Measurements from ENCODE around the gene COPRS.

DNA sequence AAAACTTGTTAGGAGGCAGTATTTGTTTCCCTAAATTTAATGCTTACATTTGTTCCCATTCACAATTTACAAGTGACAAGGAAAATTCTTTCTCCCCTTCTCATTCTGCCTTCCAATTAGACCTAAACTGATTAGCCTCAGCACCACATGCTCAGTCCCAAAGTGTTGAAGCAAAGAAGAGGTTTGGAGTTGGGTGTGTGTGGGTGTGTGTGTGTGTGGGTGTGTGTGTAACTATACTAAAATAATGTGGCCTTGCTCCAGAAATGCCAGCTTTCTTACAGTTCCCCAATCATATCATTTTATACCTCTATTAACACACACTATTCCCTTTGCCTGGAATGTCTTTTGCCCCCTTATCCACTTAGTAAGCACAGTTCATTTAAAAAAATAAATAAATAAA is 49.3 kb upstream of the COPRS start:
- TF ChIP-seq, protein P1, sequence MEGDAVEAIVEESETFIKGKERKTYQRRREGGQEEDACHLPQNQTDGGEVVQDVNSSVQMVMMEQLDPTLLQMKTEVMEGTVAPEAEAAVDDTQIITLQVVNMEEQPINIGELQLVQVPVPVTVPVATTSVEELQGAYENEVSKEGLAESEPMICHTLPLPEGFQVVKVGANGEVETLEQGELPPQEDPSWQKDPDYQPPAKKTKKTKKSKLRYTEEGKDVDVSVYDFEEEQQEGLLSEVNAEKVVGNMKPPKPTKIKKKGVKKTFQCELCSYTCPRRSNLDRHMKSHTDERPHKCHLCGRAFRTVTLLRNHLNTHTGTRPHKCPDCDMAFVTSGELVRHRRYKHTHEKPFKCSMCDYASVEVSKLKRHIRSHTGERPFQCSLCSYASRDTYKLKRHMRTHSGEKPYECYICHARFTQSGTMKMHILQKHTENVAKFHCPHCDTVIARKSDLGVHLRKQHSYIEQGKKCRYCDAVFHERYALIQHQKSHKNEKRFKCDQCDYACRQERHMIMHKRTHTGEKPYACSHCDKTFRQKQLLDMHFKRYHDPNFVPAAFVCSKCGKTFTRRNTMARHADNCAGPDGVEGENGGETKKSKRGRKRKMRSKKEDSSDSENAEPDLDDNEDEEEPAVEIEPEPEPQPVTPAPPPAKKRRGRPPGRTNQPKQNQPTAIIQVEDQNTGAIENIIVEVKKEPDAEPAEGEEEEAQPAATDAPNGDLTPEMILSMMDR (IDR thresholded peaks at IDR 0.05; ENCODE audit: low read depth, low read length, poor library complexity, severe bottlenecking): no peak
- no peak for TF ChIP-seq EZH2phosphoT487 (IDR thresholded peaks at IDR 0.05; ENCODE audit: borderline replicate concordance, low read length)
